HG03342 (cell line): ENCODE measurements around the gene MAGEE2.
"Not testable (repeated sequence)": the region's sequence is repeated elsewhere in the genome, so short reads cannot be mapped to it uniquely, and the experiment has no call there.

Experiments
- ATAC-seq: cut with Tn5 transposase; IDR thresholded peaks from one replicate; pipeline ENCODE4 v1.9.1; 2021; ENCODE audit warnings: mild to moderate bottlenecking, moderate library complexity; ENCODE audit not compliant: unreplicated experiment

MAGEE2 gene

GRCh38 chrX:75784680-75785491 is at the start of gene MAGEE2:
MAGEE2 (minus strand) TSS chrX:75785254; CDS start chrX:75785051, 203 bp downstream.
- no peak for ATAC-seq

GRCh38 chrX:75786290-75786689 is 1.2 kb upstream of the MAGEE2 start:
- ATAC-seq: no peak

GRCh38 chrX:75781611-75782010 is 3.4 kb downstream of the MAGEE2 start:
- no peak for ATAC-seq

DNA sequence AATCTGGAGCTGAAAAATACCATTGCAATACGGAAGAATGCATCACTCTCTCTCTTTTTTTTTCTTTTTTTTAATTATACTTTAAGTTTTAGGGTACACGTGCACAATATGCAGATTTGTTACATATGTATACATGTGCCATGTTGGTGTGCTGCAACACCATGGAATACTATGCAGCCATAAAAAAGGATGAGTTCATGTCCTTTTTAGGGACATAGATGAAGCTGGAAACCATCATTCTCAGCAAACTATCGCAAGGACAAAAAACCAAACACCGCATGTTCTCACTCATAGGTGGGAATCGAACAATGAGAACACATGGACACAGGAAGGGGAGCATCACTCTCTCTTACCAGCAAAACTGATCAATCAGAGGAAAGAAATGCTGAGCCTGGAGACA is 17.0 kb downstream of the MAGEE2 start:
- not testable (repeated sequence) for ATAC-seq

DNA sequence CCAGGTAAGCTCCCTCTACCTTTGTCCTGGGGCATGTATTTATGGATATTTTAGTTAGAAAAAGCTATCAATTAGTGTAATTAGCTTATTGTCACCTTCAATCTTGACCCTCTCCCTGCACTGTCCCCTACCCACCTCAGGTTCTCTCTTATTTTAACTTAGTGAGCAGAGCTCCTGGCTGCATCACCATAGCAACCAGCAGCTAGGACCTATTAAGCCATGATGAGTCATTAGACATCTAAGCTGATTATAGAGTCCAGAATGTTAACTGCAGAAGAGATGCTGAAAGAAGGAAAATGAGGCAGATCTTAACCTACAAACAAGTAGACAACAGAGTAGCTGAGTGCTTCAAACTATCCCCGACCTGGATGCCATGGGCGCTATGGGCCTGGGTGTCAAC is 36.6 kb downstream of the MAGEE2 start:
- no peak for ATAC-seq

GRCh38 chrX:75746891-75747639 is 38.0 kb downstream of the MAGEE2 start:
- peak; percentile 76 for ATAC-seq
